HG03039 (cell line): ENCODE measurements around the gene SLC38A3.

Source experiments
- ATAC-seq: cut with Tn5 transposase; IDR thresholded peaks from one replicate; pipeline ENCODE4 v1.9.1; 2021; ENCODE audit warnings: mild to moderate bottlenecking, moderate library complexity; ENCODE audit not compliant: unreplicated experiment

The SLC38A3 gene

DNA sequence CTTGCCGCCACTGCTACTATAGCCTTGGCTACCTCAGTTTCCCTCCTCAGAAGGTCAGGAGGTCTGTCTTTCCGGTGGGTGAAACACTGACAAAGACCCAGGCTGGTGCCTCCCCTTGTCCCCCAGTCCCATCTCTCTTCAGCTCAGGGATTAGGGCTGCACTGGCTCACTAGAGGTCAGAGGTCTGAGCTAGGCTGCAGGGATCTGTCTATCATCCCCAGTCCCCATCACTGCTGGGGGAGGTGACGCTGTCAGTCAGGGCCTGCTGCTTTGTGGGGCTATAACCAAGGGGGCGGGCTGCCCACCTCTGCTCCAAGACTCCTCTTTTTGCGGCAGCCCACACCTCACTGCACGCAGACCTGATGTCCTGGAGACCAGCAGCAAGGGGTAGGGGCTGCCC lies 36.3 kb upstream of the SLC38A3 start:
- no peak for ATAC-seq

DNA sequence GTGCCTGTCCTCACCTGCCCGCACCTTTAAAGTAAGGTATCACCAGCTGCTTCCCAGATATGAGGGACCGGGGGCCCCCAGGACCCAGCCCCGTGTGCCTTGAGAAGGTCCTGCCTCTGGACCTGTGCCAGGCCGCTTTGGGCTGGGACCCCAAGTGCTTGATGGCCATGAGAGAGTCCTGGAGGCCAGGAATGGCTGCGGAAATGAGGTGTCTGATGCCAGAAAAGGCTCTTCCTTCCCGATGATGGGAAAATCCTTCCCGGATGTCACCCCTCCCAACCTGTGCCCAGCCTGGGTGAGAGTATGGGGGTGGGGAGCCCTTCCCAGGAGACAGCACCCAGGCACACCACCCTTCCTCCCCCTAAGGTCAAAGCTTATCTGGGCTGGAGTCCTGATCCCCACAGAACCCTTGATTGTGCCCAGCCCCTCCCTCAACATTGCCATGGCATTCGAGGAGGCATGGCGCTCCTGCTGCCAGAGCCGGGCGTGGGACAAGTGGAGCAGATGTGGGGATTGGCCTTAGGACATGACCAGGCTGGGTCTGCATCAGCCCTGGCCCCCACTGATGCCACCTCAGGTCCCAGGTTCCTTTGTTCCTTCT lies 35.7 kb upstream of the SLC38A3 start:
- ATAC-seq: no peak

DNA sequence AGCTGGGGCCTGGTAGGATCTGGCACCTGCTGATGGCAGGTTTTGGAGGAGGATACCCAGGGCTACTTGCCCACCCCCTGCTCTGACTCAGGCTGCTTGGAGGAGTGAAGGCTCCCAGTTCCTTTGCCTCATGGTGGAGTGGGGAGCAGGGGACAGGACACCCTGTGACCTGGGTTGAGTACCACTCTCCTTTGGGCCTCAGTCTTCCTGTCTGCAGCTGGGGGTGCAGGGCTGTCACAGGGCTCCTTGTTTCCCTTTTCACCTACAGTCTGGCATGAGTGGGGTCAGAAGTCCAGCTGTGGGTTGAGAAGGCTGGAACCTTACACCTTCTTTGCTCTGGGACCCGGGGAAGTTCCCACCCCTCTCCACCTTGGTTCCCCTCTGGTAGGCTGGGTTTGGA lies 35.2 kb upstream of the SLC38A3 start:
- no peak for ATAC-seq

DNA sequence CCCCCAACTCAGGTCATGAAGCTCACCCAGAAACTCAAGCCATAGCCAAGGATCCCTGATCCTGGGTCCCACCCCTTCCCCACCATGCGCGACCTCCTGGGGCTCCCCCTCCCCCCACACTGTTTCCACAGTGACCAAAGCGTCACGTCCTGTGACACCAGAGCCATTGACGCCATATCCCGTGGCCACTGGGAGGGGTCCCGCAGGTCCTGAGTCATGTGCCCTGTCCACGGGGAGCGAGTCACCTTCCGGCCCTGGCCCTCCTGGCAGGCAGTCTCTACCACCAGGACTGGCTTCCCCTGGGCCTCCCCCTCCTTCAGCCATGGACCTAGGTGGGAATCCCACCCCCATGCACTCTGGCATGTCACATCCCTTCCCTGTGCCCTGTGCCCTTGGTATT lies 34.4 kb upstream of the SLC38A3 start:
- ATAC-seq: no peak

DNA sequence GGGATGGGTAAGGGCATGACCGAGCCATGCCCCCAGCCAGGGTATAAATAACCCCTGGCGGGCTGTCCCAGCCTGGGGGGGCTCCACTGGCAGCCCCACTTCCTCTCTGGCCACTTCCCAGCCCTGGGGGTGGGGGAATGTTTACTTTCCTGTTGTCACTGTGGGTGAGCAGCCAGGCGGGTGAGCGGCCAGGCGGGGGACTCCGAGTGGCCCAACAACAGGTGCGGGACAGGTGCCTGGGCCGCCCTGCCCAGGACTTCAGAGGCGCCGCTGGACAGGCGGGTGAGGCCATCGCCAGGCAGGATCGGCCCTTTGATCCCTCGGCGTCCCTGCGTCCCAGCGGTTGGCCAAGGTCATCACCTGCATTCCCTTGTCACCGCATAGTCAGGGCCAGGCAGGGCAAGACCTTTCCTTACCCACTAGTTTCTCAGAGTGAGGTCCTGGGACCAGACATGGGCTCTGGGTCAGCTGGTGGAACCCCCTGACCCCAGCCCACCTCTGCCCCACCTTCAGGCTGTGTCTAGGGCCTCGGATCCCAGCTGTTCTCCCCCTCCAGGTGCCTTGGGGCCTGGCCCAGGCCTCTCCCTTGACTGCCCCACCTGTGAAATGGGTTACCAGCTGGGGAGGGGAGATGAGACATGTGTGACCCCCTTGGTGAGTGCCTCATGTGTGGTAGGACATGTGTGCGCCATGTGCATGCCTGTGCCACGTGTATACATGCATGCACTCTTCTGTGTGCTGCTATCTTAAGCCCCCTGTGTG lies 33.4 kb upstream of the SLC38A3 start:
- ATAC-seq: no peak

DNA sequence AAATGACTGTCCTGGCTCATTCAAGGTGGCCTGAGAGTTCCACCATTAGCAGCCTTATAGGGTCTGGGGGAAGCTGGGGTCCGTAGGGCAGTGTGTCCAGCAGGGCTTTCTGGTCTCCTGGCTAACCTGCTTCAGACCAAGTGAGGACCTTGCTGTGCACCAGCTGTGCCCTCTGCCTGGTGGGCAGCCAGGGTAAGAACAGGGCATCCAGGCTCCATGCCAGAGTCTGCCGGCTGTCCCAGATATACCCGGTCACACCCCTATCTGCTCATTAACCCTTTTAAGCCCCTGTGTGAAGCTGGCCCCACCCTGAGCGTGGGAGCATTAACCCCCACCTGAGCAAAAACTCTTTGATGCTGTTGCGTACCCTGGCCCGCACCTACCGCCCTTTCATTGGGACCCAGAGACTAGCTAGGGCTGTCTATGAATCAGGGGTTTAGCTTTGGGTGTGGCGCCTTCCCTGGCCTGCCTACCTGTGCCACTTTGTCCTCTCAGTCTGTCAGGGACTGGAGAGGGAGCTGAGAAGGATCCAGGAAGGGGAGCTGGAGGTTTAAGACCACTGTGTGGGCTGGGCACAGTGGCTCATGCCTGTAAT lies 32.3 kb upstream of the SLC38A3 start:
- ATAC-seq: no peak

DNA sequence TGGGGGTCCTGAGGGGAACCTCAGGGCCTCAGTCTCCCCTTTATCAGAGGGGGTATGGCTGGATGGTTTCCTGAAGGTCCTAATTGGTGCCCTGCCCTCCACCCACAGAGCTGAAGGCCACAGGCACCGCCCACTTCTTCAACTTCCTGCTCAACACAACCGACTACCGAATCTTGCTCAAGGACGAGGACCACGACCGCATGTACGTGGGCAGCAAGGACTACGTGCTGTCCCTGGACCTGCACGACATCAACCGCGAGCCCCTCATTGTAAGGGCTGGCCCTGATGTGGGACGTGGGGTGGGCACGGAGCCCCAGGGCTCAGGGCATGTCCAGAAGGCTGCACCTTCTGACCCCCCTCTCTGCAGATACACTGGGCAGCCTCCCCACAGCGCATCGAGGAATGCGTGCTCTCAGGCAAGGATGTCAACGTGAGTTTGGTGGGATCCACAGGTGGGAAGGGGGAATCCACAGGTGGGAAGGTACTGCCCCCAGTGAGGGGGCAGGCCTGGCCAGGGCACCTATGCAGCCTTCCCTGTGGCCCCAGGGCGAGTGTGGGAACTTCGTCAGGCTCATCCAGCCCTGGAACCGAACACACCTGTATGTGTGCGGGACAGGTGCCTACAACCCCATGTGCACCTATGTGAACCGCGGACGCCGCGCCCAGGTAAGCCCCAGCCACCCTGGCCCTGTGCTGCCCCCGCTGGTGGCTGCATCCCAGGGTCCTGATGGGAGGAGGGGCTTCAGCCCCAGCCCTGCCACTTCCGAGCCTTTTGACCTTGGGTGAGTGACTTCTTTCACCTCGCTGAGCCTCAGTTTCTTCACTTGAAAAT lies 31.2 kb upstream of the SLC38A3 start:
- no peak for ATAC-seq

DNA sequence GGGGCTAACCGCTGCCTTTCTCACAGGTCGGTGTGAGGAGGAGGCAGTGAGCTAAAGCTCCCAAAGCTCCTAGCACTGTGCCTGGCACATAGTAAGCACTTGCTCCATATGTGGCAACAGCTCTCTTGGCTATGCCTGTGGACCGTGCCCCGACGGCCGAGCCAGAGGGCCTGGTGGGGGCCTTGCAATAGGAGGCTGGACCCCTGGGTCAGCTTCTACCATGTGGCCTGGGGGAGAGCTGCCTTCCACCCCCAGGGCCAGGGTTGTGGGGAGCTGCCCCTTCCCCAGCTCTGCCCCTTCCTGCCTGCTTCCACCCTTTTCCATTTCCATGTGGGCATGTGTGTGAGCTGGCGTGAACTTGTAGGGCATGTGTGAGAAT lies 30.6 kb upstream of the SLC38A3 start:
- ATAC-seq: no peak

DNA sequence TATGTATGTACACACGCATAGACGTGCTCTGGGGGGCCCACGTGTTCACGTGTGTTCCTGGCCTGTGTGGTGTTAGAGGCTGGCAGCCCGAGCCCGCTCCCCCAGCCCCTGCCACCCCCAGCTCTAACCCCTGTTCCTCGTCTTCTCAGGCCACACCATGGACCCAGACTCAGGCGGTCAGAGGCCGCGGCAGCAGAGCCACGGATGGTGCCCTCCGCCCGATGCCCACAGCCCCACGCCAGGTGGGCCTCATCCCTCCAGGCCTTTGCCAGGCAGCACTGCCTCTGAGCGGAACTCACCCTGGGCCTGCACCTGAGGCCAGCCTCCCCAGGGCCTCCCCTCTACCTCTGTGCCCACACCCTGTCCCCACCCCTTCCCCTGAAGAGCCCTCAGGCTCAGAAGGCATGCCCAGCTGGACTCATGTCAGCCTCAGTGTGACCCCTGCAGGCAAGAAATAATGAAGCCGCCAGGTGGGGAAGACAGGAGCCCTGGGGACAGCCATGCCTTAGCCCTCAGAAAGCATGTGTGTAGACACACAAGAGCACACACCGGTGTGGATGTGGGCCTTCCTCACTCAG lies 30.0 kb upstream of the SLC38A3 start:
- no peak for ATAC-seq

DNA sequence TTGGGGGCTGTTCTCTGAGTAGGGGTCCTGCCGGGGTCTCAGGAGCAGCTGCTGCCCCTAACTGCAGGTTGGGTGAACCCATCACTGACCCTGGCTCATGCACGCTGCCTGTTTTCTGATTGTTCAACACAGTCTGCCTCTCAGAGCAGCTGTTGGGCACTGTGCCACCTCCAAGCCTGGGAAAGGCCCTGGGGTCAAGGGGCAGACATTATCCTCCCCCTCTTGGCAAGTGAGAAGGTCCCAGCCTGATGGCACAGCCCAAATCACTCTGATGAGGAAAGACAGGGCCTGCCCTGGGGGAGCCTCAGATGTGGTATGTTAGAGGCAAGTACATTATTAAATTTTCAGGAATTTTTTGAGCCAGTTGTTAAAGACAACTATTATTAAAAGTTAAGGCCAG lies 27.7 kb upstream of the SLC38A3 start:
- no peak for ATAC-seq

DNA sequence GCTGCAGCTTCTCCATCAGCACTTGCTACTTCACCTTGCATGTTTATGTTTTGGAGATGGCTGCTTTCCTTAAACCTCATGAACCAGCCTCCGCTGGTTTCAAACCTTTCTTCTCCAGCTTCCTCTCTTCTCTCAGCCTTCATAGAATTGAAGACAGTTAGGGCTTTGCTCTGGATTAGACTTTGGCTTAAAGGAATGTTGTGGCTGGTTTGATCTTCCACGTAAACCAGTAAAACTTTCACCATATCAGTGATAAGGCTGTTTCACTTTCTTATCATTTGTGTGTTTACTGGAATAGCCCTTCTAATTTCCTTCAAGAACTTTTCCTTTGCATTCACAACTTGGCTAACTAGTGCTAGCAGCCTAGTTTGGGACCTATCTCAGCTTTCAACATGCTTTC lies 25.4 kb upstream of the SLC38A3 start:
- no peak for ATAC-seq

DNA sequence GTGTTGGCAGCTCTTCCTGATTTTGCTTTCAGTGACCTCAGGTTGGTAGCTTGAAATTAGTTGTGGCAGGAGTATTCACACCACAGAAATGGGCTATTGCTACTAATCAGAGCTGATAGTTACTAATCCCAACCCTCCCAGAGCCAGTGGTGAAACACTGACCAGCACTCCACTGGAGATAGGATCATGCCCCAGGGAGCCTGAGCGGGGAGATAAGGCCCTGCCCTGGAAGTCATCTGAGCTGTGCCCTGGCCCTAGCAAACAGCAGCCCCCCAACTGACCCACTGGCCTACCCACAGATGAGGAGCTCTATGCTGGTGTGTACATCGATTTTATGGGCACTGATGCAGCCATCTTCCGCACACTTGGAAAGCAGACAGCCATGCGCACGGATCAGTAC lies 23.1 kb upstream of the SLC38A3 start:
- ATAC-seq: no peak

DNA sequence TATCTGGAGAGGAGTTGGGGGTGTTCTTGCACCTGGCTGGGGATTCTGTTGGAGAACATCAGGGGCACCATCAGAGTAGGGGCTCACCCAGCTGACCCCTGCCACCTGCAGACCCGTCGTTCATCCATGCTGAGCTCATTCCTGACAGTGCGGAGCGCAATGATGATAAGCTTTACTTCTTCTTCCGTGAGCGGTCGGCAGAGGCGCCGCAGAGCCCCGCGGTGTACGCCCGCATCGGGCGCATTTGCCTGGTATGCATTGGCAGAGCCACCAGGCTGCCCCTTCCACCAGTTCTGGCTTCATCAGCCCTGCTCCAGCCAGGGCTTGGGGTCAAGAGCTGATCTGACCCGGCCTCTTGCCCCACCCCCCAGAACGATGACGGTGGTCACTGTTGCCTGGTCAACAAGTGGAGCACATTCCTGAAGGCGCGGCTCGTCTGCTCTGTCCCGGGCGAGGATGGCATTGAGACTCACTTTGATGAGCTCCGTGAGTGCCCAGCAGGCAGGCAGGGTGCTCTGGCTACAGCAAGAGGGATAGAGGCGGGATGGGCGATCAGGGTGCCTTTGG lies 22.5 kb upstream of the SLC38A3 start:
- ATAC-seq: no peak

DNA sequence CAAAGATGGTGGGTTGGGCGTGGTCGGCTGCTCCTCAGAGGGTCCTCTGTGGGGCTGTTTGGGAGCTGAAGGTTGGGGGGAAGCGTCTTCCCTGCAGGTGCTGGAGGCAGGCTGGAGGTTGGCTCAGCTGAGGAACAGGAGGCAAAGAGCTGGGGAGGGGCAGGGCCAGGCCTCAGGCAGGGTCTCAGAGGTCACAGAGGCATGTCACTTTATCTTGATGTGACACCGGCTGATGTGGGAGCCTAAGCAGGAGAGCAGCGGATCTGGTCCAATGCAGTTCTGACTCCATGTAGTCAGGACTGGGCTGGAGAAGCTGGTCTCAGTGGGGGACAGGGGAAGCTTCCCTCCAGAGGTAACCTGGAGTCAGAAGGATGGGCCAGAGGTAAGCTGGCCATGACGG lies 21.3 kb upstream of the SLC38A3 start:
- no peak for ATAC-seq

DNA sequence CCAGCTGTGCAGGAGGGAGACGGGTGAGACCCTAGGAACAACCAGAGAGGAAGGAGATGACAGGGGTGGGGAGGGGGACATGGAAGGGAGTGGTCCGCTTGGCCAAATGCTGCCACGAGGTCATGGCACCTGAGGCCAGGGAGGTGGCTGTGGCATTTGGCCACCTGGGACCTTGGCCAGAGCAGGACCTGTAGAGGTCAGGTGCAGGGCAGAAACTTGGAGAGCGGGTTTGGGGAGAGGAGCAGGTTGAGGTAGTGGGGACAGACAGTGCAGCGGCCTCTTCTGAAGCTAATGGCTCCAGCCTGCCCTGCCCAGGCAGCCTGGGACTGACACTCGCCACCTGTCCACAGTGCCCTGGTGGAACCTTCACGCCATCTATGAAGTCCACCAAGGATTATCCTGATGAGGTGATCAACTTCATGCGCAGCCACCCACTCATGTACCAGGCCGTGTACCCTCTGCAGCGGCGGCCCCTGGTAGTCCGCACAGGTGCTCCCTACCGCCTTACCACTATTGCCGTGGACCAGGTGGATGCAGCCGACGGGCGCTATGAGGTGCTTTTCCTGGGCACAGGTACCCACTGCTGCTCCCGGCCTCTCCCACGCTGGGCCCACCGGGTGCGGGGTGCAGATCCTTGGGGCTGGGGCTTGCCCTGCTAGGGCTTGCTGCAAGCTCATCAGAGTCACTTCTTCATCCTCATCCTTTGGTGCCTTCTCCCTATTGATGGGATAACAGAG lies 20.7 kb upstream of the SLC38A3 start:
- ATAC-seq: no peak

DNA sequence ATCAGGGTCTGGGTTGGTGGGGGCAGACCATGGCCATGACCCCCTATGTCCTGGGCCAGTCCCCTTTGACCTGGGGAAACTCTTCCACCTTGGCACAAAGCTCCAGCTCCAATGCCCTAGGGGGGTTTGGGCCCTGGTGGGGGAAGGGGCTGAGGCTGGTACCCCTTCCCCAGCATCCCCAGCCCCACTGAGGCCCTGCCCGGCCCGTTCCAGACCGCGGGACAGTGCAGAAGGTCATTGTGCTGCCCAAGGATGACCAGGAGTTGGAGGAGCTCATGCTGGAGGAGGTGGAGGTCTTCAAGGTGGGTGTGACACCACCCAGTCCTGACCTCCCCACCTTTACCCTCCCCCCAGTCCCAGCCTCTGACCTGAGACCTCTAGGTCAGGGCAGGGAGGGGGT lies 19.8 kb upstream of the SLC38A3 start:
- no peak for ATAC-seq

DNA sequence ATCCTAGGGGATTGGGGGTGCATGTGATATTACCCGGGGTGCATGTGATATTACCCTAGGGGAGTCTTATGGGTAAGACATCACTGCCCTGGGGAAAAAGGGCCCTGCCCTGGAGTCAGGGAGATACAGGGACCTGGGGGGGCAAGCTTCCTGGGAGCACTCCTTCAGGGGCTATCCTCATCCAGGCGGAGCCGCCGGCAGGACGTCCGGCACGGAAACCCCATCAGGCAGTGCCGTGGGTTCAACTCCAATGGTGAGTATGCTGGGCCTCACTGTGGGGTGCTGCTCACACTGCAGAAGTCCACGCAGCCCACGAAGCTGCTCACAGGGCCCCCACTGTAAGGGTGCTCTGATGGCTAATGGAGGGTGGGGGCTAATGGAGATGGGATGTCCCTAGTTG lies 19.0 kb upstream of the SLC38A3 start:
- no peak for ATAC-seq

DNA sequence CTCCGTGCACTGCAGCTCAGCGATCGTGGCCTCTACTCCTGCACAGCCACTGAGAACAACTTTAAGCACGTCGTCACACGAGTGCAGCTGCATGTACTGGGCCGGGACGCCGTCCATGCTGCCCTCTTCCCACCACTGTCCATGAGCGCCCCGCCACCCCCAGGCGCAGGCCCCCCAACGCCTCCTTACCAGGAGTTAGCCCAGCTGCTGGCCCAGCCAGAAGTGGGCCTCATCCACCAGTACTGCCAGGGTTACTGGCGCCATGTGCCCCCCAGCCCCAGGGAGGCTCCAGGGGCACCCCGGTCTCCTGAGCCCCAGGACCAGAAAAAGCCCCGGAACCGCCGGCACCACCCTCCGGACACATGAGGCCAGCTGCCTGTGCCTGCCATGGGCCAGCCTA lies 17.3 kb upstream of the SLC38A3 start:
- ATAC-seq: no peak

DNA sequence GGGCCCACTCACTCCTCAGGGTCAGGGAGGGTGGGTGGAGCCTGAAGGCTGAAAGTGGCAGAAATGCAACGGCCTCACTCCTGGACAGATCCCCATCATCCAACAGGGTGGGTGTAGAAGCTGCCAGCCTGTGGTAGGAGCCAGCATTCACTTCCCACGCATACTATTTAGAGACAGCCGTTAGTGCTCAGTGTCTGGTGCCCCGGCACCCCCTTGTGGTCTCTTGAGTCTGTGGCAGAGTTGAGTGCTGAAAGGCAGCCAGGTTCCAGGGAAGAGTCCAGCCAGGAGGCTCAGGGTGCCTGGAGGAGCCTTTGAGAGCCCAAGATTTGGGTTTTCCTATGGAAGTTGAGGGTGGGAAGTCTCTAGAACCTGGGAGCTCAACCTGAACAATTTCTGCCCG lies 15.8 kb upstream of the SLC38A3 start:
- ATAC-seq: no peak

DNA sequence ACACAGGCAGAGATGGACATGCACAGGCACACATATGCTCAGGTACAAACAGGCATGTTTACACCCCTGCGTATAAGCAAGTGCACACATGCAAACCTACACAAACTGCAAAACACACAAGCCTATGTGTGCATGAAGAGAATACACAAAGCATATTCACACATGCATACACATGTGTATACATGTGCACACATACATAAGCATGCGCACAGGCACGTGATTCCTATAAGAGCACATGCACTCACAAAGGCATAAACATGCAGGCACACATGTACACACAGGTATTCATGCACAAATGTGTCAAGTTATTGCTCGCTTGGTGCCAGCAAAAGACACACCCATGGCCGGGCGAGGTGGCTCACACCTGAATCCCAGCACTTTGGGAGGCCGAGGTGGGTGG lies 15.1 kb upstream of the SLC38A3 start:
- no peak for ATAC-seq
